ENCODE results near the gene EBF3. TPM values are rescaled to one million over a fixed set of nuclear protein-coding genes. Genes with fewer than 3 reads are reported as not detected.

Gene EBF3
- total RNA-seq, 1 experiment from 2014 or later, result 56.2 TPM

DNA sequence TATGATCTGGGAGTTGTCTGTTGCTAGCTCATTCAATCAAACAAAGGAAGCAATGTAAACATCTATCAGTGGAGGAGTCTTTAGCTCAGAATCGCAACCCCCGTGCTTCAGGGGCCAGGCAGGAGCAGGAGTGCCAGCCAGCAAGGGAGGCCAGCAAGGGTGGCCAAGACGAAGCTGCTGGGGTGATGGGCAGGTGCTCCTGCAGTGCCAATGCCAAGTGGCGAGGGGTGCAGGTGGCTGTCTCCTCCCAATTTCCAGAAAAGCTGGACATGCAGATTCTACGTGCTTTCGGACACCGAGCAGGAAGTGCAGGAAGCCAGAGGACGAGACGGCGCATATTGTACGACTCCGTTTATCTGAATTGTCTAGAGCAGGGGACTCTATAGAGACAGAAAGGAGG, 48.1 kb upstream of the EBF3 start:
- ChIA-PET CTCF (no interaction called here), POLR2A (ENCODE audit: low non-redundant PET) (no interaction called here)
- peaks cover 10% of the 10 kb centered on the region for H3K27me3 ChIP-seq (replicated peaks; ENCODE audit: insufficient read depth, low read depth, low read length, poor library complexity)
- no peak overlapping the region for H3K27ac ChIP-seq (ENCODE audit: low read depth, low read length, poor library complexity, severe bottlenecking)
- no peak overlapping the region for H3K4me3 ChIP-seq (ENCODE audit: low read depth, low read length, poor library complexity, severe bottlenecking)
- intact Hi-C loops (cut with micrococcal nuclease; ENCODE audit: unreplicated experiment), result no loop called here
- no peaks in the 10 kb centered on the region for H3K4me1 ChIP-seq (ENCODE audit: insufficient read depth, low read length, poor library complexity, severe bottlenecking)
- no peaks in the 10 kb centered on the region for H3K9me3 ChIP-seq (ENCODE audit: low read depth, low read length, poor library complexity, severe bottlenecking)
- DNase-seq (ENCODE audit: low spot score), result no peak
- TF ChIP-seq EZH2 (IDR thresholded peaks at IDR 0.05; ENCODE audit: borderline replicate concordance, low read depth, low read length, poor library complexity, severe bottlenecking), result no peak
- TF ChIP-seq, protein P1, sequence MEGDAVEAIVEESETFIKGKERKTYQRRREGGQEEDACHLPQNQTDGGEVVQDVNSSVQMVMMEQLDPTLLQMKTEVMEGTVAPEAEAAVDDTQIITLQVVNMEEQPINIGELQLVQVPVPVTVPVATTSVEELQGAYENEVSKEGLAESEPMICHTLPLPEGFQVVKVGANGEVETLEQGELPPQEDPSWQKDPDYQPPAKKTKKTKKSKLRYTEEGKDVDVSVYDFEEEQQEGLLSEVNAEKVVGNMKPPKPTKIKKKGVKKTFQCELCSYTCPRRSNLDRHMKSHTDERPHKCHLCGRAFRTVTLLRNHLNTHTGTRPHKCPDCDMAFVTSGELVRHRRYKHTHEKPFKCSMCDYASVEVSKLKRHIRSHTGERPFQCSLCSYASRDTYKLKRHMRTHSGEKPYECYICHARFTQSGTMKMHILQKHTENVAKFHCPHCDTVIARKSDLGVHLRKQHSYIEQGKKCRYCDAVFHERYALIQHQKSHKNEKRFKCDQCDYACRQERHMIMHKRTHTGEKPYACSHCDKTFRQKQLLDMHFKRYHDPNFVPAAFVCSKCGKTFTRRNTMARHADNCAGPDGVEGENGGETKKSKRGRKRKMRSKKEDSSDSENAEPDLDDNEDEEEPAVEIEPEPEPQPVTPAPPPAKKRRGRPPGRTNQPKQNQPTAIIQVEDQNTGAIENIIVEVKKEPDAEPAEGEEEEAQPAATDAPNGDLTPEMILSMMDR (conservative IDR thresholded peaks at IDR 0.05; ENCODE audit: low read depth, low read length), result no peak
- H3K36me3 ChIP-seq (ENCODE audit: insufficient read depth, low read length, poor library complexity, severe bottlenecking), result no peaks in the 10 kb centered on the region
- no TSS peak for BruUV-seq (replicated peaks)

DNA sequence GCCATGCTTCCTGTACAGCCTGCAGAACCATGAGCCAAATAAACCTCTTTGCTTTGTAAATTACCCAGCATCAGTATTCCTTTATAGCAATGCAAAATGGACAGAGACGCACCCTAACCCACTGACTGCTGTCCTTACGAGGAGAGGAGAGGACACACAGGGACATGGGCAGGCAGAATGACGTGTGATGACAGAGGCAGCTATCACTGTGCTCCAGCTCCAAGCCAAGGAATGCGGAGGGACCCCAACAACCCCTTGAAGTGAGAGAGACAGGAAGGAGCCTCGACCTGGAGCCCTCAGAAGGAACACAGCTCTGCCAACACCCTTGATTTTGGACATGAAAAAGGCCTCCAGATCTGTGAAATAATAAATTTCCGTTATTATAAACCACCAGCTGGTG, 46.6 kb upstream of the EBF3 start:
- no peaks in the 10 kb centered on the region for H3K36me3 ChIP-seq (ENCODE audit: insufficient read depth, low read length, poor library complexity, severe bottlenecking)
- H3K4me1 ChIP-seq (ENCODE audit: insufficient read depth, low read length, poor library complexity, severe bottlenecking), result no peaks in the 10 kb centered on the region
- ChIA-PET CTCF (no interaction called here), POLR2A (ENCODE audit: low non-redundant PET) (no interaction called here)
- DNase-seq (ENCODE audit: low spot score), result no peak
- H3K27me3 ChIP-seq (replicated peaks; ENCODE audit: insufficient read depth, low read depth, low read length, poor library complexity), result peaks cover 24% of the 10 kb centered on the region
- no peaks in the 10 kb centered on the region for H3K9me3 ChIP-seq (ENCODE audit: low read depth, low read length, poor library complexity, severe bottlenecking)
- H3K4me3 ChIP-seq (ENCODE audit: low read depth, low read length, poor library complexity, severe bottlenecking), result no peak overlapping the region
- BruUV-seq (replicated peaks), result no TSS peak
- no peak overlapping the region for H3K27ac ChIP-seq (ENCODE audit: low read depth, low read length, poor library complexity, severe bottlenecking)
- TF ChIP-seq EZH2 (IDR thresholded peaks at IDR 0.05; ENCODE audit: borderline replicate concordance, low read depth, low read length, poor library complexity, severe bottlenecking), result no peak
- TF ChIP-seq, protein P1 (conservative IDR thresholded peaks at IDR 0.05; ENCODE audit: low read depth, low read length), result no peak
- intact Hi-C loops (cut with micrococcal nuclease; ENCODE audit: unreplicated experiment), result no loop called here

DNA sequence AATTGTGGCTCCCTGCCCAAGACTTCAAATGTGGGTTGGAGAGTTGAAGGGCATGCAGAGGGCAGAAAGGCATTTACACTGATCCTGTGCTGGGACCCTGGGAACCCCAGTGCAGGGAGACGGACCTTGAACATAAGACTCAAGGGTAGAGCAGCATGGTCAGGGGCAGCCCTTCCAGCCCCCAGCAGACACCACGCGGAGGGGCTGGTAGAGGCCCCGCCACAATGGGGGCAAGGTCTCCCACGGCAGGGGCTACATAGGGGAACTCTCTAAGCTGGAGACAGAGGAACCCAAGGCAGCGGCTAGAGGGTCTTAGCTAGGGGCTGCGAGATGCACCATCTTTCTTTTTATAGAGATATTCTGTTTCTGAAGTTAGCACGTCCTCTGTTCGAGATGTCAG, 45.2 kb upstream of the EBF3 start:
- no peak for DNase-seq (ENCODE audit: low spot score)
- intact Hi-C loops (cut with micrococcal nuclease; ENCODE audit: unreplicated experiment), result no loop called here
- Histone ChIP-seq H3K36me3 (ENCODE audit: insufficient read depth, low read length, poor library complexity, severe bottlenecking) (no peaks in the 10 kb centered on the region), H3K27me3 (replicated peaks; ENCODE audit: insufficient read depth, low read depth, low read length, poor library complexity) (peaks cover 39% of the 10 kb centered on the region), H3K4me1 (ENCODE audit: insufficient read depth, low read length, poor library complexity, severe bottlenecking) (no peaks in the 10 kb centered on the region), H3K4me3 (ENCODE audit: low read depth, low read length, poor library complexity, severe bottlenecking) (no peak overlapping the region), H3K9me3 (ENCODE audit: low read depth, low read length, poor library complexity, severe bottlenecking) (no peaks in the 10 kb centered on the region), H3K27ac (ENCODE audit: low read depth, low read length, poor library complexity, severe bottlenecking) (no peak overlapping the region)
- POLR2A ChIA-PET (ENCODE audit: low non-redundant PET), result no interaction called here
- TF ChIP-seq EZH2 (IDR thresholded peaks at IDR 0.05; ENCODE audit: borderline replicate concordance, low read depth, low read length, poor library complexity, severe bottlenecking), result no peak
- TF ChIP-seq, protein P1 (conservative IDR thresholded peaks at IDR 0.05; ENCODE audit: low read depth, low read length), result no peak
- CTCF ChIA-PET, result no interaction called here
- BruUV-seq (replicated peaks), result no TSS peak

Measured in A673 (cell line).